Nephron progenitor cell (in vitro differentiated cells): Measurements from ENCODE around the gene DGKI.

Source experiments
- DNase-seq: peaks from one replicate; pipeline ENCODE4 v3.0.0; 2021
- H3K27ac Mint-ChIP-seq: 2 replicates; pipeline ENCODE4 v1.8.0; 2021; ENCODE audit warnings: mild to moderate bottlenecking, moderate library complexity, mixed read lengths
- H3K27me3 Mint-ChIP-seq: 2 replicates; pipeline ENCODE4 v1.8.0; 2021; ENCODE audit warnings: mild to moderate bottlenecking, low read depth, mixed read lengths; ENCODE audit not compliant: poor library complexity
- H3K36me3 Mint-ChIP-seq: 2 replicates; pipeline ENCODE4 v1.8.0; 2021; ENCODE audit warnings: low read depth, mixed read lengths
- H3K4me1 Mint-ChIP-seq: 2 replicates; pipeline ENCODE4 v1.8.0; 2021; ENCODE audit warnings: mixed read lengths
- H3K4me3 Mint-ChIP-seq: 2 replicates; pipeline ENCODE4 v1.8.0; 2021; ENCODE audit warnings: mild to moderate bottlenecking, moderate library complexity, mixed read lengths
- H3K9me3 Mint-ChIP-seq: 2 replicates; pipeline ENCODE4 v1.8.0; 2021; ENCODE audit warnings: mild to moderate bottlenecking, moderate library complexity, mixed read lengths
- CTCF ChIP-seq: fragments of 200-600 bp; sonication (generic); IDR thresholded peaks from 2 replicates; pipeline ENCODE4 v1.5.0; 2021; ENCODE audit warnings: antibody characterized with exemption

The DGKI gene

GRCh38 chr7:137545059-137545716 lies 301.6 kb downstream of the DGKI start:
- Mint-ChIP-seq H3K4me3 (no peak overlapping the region), H3K27ac (no peak overlapping the region), H3K36me3 (no peaks in the 10 kb centered on the region), H3K27me3 (peaks cover 7% of the 10 kb centered on the region), H3K4me1 (no peaks in the 10 kb centered on the region), H3K9me3 (peaks cover 6% of the 10 kb centered on the region)
- no peak for TF ChIP-seq CTCF
- no peak for DNase-seq

- H3K4me1 Mint-ChIP-seq: no peaks in the 10 kb centered on the region
- no peak for DNase-seq
- TF ChIP-seq CTCF: no peak
Observed at GRCh38 chr7:137544453-137545058, 302.2 kb downstream of the DGKI start.

GRCh38 chr7:137539111-137539715 lies 307.6 kb downstream of the DGKI start:
- no peaks in the 10 kb centered on the region for H3K9me3 Mint-ChIP-seq
- no peak overlapping the region for H3K4me3 Mint-ChIP-seq
- no peaks in the 10 kb centered on the region for H3K4me1 Mint-ChIP-seq
- TF ChIP-seq CTCF: no peak
- H3K27me3 Mint-ChIP-seq: peaks cover 7% of the 10 kb centered on the region
- no peak for DNase-seq
- no peak overlapping the region for H3K27ac Mint-ChIP-seq
- no peaks in the 10 kb centered on the region for H3K36me3 Mint-ChIP-seq

More at GRCh38 chr7:137544453-137545058, 302.2 kb downstream of the DGKI start:
- H3K4me3 Mint-ChIP-seq: no peak overlapping the region
- no peaks in the 10 kb centered on the region for H3K36me3 Mint-ChIP-seq
- peaks cover 6% of the 10 kb centered on the region for H3K9me3 Mint-ChIP-seq
- no peak overlapping the region for H3K27ac Mint-ChIP-seq
- peaks cover 7% of the 10 kb centered on the region for H3K27me3 Mint-ChIP-seq

GRCh38 chr7:137538361-137538762 lies 308.4 kb downstream of the DGKI start:
- H3K27ac Mint-ChIP-seq: no peak overlapping the region
- no peak for TF ChIP-seq CTCF
- H3K36me3 Mint-ChIP-seq: no peaks in the 10 kb centered on the region
- H3K9me3 Mint-ChIP-seq: no peaks in the 10 kb centered on the region
- DNase-seq: no peak
- no peaks in the 10 kb centered on the region for H3K4me1 Mint-ChIP-seq
- H3K27me3 Mint-ChIP-seq: peaks cover 7% of the 10 kb centered on the region
- H3K4me3 Mint-ChIP-seq: no peak overlapping the region

- no peak overlapping the region for H3K4me3 Mint-ChIP-seq
- H3K27me3 Mint-ChIP-seq: peaks cover 7% of the 10 kb centered on the region
- no peak for DNase-seq
- H3K27ac Mint-ChIP-seq: no peak overlapping the region
- no peaks in the 10 kb centered on the region for H3K9me3 Mint-ChIP-seq
- no peaks in the 10 kb centered on the region for H3K4me1 Mint-ChIP-seq
- H3K36me3 Mint-ChIP-seq: no peaks in the 10 kb centered on the region
- TF ChIP-seq CTCF: no peak
Observed at GRCh38 chr7:137535579-137535978, 311.2 kb downstream of the DGKI start.
